ENCODE measurements around the gene MED31. TPM values are rescaled to one million over a fixed set of nuclear protein-coding genes. Genes with fewer than 3 reads are reported as not detected.

Gene MED31
- total and polyA plus RNA-seq, 2 of the 4 experiments (the other 2 are of a cell fraction), result 5.6 to 11.6 TPM

- intact Hi-C loops (cut with micrococcal nuclease), result no loop called here
- no TSS peak for BruUV-seq (replicated peaks)
Observed at GRCh38 chr17:6637458-6637840, 14.0 kb downstream of the MED31 start.

More at GRCh38 chr17:6637458-6637840, 14.0 kb downstream of the MED31 start:
- Histone ChIP-seq H2AFZ (replicated peaks; ENCODE audit: low read length, poor library complexity) (no peak overlapping the region), H4K5ac (ENCODE audit: low read depth, low read length) (no peak overlapping the region), H3K4me3 (ENCODE audit: insufficient read depth, low read depth, low read length) (no peak overlapping the region), H3K27me3 (ENCODE audit: control insufficient read depth, insufficient read depth, low read length) (no peaks in the 10 kb centered on the region), H2AK5ac (ENCODE audit: low read depth, low read length) (no peak overlapping the region), H3K9me3 (ENCODE audit: control insufficient read depth, insufficient read depth, low read length) (no peaks in the 10 kb centered on the region), H2AK9ac (replicated peaks; ENCODE audit: low read depth, low read length, poor library complexity) (no peak overlapping the region), H3K14ac (replicated peaks; ENCODE audit: low read depth, low read length) (no peak overlapping the region), H3K9ac (ENCODE audit: low read depth, low read length) (no peak overlapping the region), H3K9me1 (ENCODE audit: insufficient read depth, low read length) (0 out of 2 replicates have a peak, but pooled peaks cover 5% of the 10 kb centered on the region), H3K23ac (ENCODE audit: low read depth, low read length) (no peak overlapping the region), H2BK20ac (ENCODE audit: low read depth, low read length) (no peak overlapping the region), H3K56ac (ENCODE audit: extremely low read depth, insufficient read depth, low read length) (no peak overlapping the region), H3K4me1 (ENCODE audit: control insufficient read depth, insufficient read depth, low read length) (peaks cover 9% of the 10 kb centered on the region), H2BK5ac (ENCODE audit: low read depth, low read length, poor library complexity, severe bottlenecking) (no peak overlapping the region), H3K18ac (ENCODE audit: low read depth, low read length) (no peak overlapping the region), H3K27ac (ENCODE audit: insufficient read depth, low read length) (no peak overlapping the region), H3K79me1 (ENCODE audit: low read depth in 1 of 2, low read length in 2 of 2) (peaks cover 9 to 70% of the 10 kb centered on the region in 2 experiments), H3K4me2 (ENCODE audit: low read depth, low read length) (no peak overlapping the region), H2BK120ac (ENCODE audit: low read depth, low read length) (no peak overlapping the region), H3K36me3 (ENCODE audit: control insufficient read depth, insufficient read depth, low read length) (peaks cover 12% of the 10 kb centered on the region), H4K91ac (ENCODE audit: insufficient read depth, low read depth, low read length) (no peak overlapping the region), H3K4ac (ENCODE audit: low read depth, low read length) (no peak overlapping the region), H4K20me1 (ENCODE audit: insufficient read depth, low read length) (no peaks in the 10 kb centered on the region; the same call in 1 of the 2 replicates), H2BK15ac (ENCODE audit: low read depth, low read length) (no peak overlapping the region), H4K8ac (ENCODE audit: low read depth in 2 of 2, low read length in 2 of 2) (no peak overlapping the region)
- dilution Hi-C loops (cut with HindIII; ENCODE audit: low sequenced_read_pairs, unreplicated experiment) (no loop called here), in situ Hi-C loops (cut with MboI; ENCODE audit: low sequenced_read_pairs) (no loop called here)
- ChIA-PET POLR2A (ENCODE audit: unreplicated experiment) (no interaction called here), CTCF (no interaction called here)
- TF ChIP-seq MAZ (IDR thresholded peaks at IDR 0.05; ENCODE audit: borderline replicate concordance, low read depth, low read length) (no peak), POLR2A (IDR thresholded peaks at IDR 0.05; ENCODE audit: low read depth, low read length) (no peak), SMC3 (IDR thresholded peaks at IDR 0.05; ENCODE audit: low read depth, low read length) (no peak), CTCF (conservative IDR thresholded peaks at IDR 0.05; ENCODE audit: low read depth, low read length) (no peak), MAFK (IDR thresholded peaks at IDR 0.05; ENCODE audit: low read depth, low read length) (no peak)
- ATAC-seq (ENCODE audit: low read depth), result no peak
- no peak for DNase-seq
- 90% methylated on average over 2 of the region's 6 CpGs; no CpG with 5 or more reads in 1 of the 2 experiments for WGBS, 2 experiments (ENCODE audit: extremely low coverage in 2 of 2, insufficient read length in 1 of 2)
